Body of pancreas (tissue), 4 donors: Measurements from ENCODE around the gene ZNF525. TPM values are rescaled to one million over a fixed set of nuclear protein-coding genes. Genes with fewer than 3 reads are reported as not detected.

Experiments
- ATAC-seq: fragments of 150-250 bp; one replicate; pipeline ENCODE4 v1.9.1; 2016
- DNase-seq, 4 donors: peaks; one replicate each; pipeline ENCODE4 v3.0.0-alpha.2; 2019
- H3K27ac ChIP-seq, 4 donors: fragments of 200-600 bp; sonication (generic); 1 replicate in 3 of 4; 2 replicates in 1 of 4; pipeline versions ENCODE4 v1.5.1 to v1.6.1; 2016 to 2019; ENCODE audit warnings: mild to moderate bottlenecking in 1 of 4, mixed read lengths in 1 of 4, moderate library complexity in 1 of 4
- H3K27me3 ChIP-seq, 2 donors: fragments of 200-600 bp; sonication (generic); one replicate each; pipeline ENCODE4 v1.6.0; 2016; ENCODE audit warnings: mild to moderate bottlenecking in 1 of 2
- H3K36me3 ChIP-seq, 2 donors: fragments of 200-600 bp; sonication (generic); replicated peaks in 1 of 2; 2 replicates each; pipeline ENCODE4 v1.5.1; 2016; ENCODE audit warnings: low read depth in 2 of 2; ENCODE audit not compliant: insufficient read depth in 1 of 2
- H3K4me1 ChIP-seq: fragments of 200-600 bp; sonication (generic); one replicate; pipeline ENCODE4 v1.6.0; 2016
- H3K4me3 ChIP-seq, 2 donors: fragments of 200-600 bp; sonication (generic); 1 replicate in 1 of 2; 2 replicates in 1 of 2; pipeline ENCODE4 v1.5.1; 2016 to 2019
- H3K9me3 ChIP-seq, 3 donors: fragments of 200-600 bp; sonication (generic); 1 replicate in 2 of 3; 2 replicates in 1 of 3; pipeline ENCODE4 v1.5.1; 2016
- POLR2A ChIP-seq, 3 donors: fragments of 450-650 bp; IDR thresholded peaks; one replicate each; pipeline ENCODE4 v1.6.1; 2016; ENCODE audit warnings: antibody characterized with exemption in 3 of 3, mild to moderate bottlenecking in 2 of 3
- WGBS, 2 donors: methylation state at CpG; one replicate each; pipeline ENCODE4 v1.1.5; 2017; 5-methylcytosine and 5-hydroxymethylcytosine counted together
- intact Hi-C: fragments of 100-400 bp; cut with DNase I; formaldehyde crosslinking; loops from one replicate; pipeline ENCODE4 v1.15.1; 2023
- total RNA-seq, 2 donors: library from RNA; depleted of rRNA; stranded (reverse); fragments of >200 nt; gene quantifications; one replicate each; pipeline ENCODE4 v1.1.0, GENCODE V29; 2016
- TF ChIP-seq, protein P1 (sequence below), 7 experiments: fragments of 450-650 bp in 4 of 7; fragments of 200-600 bp in 3 of 7; sonication (generic) in 3 of 7; IDR thresholded peaks; one replicate each; pipeline ENCODE4 v1.5.1; 2016 to 2019; ENCODE audit warnings: antibody characterized with exemption in 7 of 7

Gene ZNF525
- total RNA-seq, 2 donors from 2014 or later, result 12.2 to 14.2 TPM

DNA sequence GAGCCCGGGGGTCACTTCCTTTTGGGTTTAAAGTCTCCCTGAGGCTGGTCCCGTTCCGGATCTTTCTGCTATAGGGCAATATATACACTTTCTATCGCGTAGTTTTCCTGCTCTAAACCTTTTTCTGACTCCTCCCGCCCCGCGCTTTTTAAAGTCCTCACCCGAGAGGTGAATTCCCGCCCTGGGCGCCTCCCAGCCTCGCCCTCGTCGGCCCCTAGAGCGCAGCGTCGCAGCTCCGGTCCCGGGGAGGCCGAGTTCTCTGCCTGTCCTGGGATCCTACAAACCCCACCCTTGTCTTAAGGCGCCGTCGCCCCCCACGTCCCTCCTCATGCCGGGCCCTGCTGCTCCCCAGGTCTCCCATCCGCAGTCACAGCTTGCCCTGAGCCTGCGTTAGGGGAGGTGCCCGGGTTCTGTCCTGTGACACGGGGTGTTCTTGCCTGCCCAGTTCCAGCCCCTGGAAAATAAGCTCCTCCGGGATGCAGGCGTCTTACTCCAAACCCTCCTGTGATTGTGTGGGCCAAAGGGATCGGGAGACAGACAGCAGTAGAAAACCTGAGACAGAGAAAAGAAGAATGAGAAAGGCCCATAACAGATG is 491 bp downstream of the ZNF525 start:
- Histone ChIP-seq H3K27me3 (no peaks in the 10 kb centered on the region), H3K4me1 (peaks cover 8% of the 10 kb centered on the region), H3K9me3 (no peaks in the 10 kb centered on the region), H3K36me3 (no peaks in the 10 kb centered on the region), H3K27ac (peak overlapping the region in 3 of 4 donors; percentile 51 to 85 (median 71)), H3K4me3 (peak overlapping the region; percentile 83 to 90)
- ATAC-seq (peak; percentile 41), DNase-seq (peak in 3 of 4 donors; percentile 13 to 39 (median 34))
- intact Hi-C loops, result no loop called here
- TF ChIP-seq POLR2A (IDR thresholded peaks at IDR 0.05), result no peak
- TF ChIP-seq, protein P1, sequence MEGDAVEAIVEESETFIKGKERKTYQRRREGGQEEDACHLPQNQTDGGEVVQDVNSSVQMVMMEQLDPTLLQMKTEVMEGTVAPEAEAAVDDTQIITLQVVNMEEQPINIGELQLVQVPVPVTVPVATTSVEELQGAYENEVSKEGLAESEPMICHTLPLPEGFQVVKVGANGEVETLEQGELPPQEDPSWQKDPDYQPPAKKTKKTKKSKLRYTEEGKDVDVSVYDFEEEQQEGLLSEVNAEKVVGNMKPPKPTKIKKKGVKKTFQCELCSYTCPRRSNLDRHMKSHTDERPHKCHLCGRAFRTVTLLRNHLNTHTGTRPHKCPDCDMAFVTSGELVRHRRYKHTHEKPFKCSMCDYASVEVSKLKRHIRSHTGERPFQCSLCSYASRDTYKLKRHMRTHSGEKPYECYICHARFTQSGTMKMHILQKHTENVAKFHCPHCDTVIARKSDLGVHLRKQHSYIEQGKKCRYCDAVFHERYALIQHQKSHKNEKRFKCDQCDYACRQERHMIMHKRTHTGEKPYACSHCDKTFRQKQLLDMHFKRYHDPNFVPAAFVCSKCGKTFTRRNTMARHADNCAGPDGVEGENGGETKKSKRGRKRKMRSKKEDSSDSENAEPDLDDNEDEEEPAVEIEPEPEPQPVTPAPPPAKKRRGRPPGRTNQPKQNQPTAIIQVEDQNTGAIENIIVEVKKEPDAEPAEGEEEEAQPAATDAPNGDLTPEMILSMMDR (IDR thresholded peaks at IDR 0.05), result peak in 1 of 7 experiments; percentile 7
- WGBS, 2 donors, result 1 to 2% methylated on average over 16 to 23 of the region's 32 CpGs

DNA sequence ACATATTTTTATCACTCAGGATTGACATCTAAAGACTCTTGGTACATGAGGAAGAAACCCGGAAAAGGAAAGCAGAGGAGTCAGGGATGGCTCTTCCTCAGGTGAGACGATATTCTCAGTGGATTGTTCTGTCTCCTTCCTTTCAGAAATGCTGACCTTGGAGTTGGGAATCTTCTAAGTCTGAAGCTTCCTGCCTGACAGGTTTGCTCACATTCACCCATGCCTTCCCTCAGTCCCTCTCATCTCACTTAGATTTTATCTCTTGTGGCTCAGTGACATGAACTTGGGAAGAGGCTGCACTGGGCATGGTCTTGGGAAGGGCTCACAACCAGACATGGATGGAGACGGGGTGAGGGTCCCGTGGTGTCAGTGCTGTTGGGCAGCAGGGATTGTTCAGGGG is 6.7 kb downstream of the ZNF525 start:
- TF ChIP-seq POLR2A (IDR thresholded peaks at IDR 0.05), result no peak
- TF ChIP-seq, protein P1 (IDR thresholded peaks at IDR 0.05), result no peak
- WGBS, 2 donors, result 87 to 91% methylated on average over 4 of the region's 4 CpGs
- ATAC-seq (no peak), DNase-seq (no peak)
- Histone ChIP-seq H3K9me3 (no peaks in the 10 kb centered on the region), H3K4me1 (peaks cover 1% of the 10 kb centered on the region), H3K36me3 (peaks cover 7 to 12% of the 10 kb centered on the region in 2 donors), H3K27me3 (no peaks in the 10 kb centered on the region), H3K4me3 (no peak overlapping the region), H3K27ac (no peak overlapping the region)
- intact Hi-C loops, result no loop called here

DNA sequence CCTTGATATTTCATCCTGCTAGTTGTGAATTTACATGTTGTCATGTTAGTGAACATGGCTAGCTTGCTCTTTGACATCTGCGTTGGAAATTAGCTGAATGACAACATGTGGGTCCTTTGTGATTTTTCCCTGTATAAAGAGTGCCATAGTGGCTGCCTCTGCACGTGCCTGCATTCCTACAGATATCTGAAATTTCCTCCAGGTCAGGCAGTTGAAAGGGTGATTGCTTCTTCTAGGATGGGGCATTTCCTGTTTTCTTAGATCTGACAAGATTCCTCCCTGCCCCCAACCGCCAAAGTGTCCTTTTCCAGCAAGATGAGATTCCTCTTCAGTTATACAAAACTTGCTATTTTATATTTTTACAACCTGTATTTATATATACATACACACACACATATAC is 8.8 kb downstream of the ZNF525 start:
- intact Hi-C loops, result no loop called here
- ATAC-seq, result no peak
- H3K36me3 ChIP-seq, result peaks cover 15% of the 10 kb centered on the region in 2 donors

DNA sequence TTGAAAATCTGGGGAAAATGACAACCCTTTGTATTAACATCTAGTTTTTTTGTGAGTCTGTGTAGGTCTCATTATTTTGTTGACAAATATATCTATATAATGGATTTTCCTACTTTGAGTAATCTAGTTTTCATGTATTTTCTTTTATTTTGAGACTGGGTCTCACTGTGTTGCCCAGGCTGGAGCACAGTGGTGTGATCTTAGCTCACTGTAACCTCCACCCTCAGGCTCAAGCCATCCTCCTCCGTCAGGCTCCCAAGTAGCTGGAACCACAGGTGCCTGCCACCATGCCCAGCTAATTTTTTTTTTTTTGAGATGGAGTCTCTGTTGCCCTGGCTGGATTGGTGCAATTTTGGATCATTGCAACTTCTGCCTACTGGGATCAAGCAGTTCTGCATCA is 9.2 kb downstream of the ZNF525 start:
- peaks cover 15 to 18% of the 10 kb centered on the region in 2 donors for H3K36me3 ChIP-seq
- intact Hi-C loops, result no loop called here
- DNase-seq (no peak), ATAC-seq (no peak)
- H3K27me3 ChIP-seq, result no peaks in the 10 kb centered on the region
- no peak for TF ChIP-seq POLR2A (IDR thresholded peaks at IDR 0.05)
- TF ChIP-seq, protein P1 (IDR thresholded peaks at IDR 0.05), result no peak
- no peak overlapping the region for H3K27ac ChIP-seq
- H3K9me3 ChIP-seq, result peaks cover 0 to 14% (median 0%) of the 10 kb centered on the region in 3 donors
- H3K4me3 ChIP-seq, result no peak overlapping the region
- 82 to 100% methylated on average over 1 of the region's 1 CpG for WGBS, 2 donors
- H3K4me1 ChIP-seq, result no peaks in the 10 kb centered on the region

More for the DNA sequence above, 8.8 kb downstream of the ZNF525 start:
- no peak overlapping the region for H3K4me3 ChIP-seq
- WGBS, 2 donors, result 62 to 88% methylated on average over 3 of the region's 3 CpGs
- TF ChIP-seq POLR2A (IDR thresholded peaks at IDR 0.05), result no peak
- TF ChIP-seq, protein P1 (IDR thresholded peaks at IDR 0.05), result no peak
- H3K27ac ChIP-seq, result no peak overlapping the region
- H3K9me3 ChIP-seq, result peaks cover 0 to 14% (median 0%) of the 10 kb centered on the region in 3 donors
- no peaks in the 10 kb centered on the region for H3K4me1 ChIP-seq
- no peaks in the 10 kb centered on the region for H3K27me3 ChIP-seq
- no peak for DNase-seq

DNA sequence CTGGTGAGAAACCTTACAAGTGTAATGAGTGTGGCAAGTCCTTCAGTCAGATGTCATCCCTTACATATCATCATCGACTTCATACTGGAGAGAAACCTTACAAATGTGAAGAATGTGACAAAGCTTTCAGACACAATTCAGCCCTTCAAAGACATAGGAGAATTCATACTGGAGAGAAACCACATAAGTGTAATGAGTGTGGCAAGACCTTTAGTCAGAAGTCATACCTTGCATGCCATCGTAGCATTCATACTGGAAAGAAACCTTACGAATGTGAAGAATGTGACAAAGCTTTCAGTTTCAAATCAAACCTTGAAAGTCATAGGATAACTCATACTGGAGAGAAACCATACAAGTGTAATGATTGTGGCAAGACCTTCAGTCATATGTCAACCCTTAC is 15.9 kb downstream of the ZNF525 start:
- ATAC-seq, result no peak
- intact Hi-C loops, result no loop called here
- H3K4me3 ChIP-seq, result no peak overlapping the region
- H3K27me3 ChIP-seq, result no peaks in the 10 kb centered on the region
- peaks cover 19 to 20% of the 10 kb centered on the region in 2 donors for H3K36me3 ChIP-seq
- no peak overlapping the region for H3K27ac ChIP-seq
- 93 to 96% methylated on average over 3 of the region's 3 CpGs for WGBS, 2 donors
- H3K4me1 ChIP-seq, result no peaks in the 10 kb centered on the region
- H3K9me3 ChIP-seq, result peaks cover 0 to 68% (median 0%) of the 10 kb centered on the region in 3 donors
- TF ChIP-seq POLR2A (IDR thresholded peaks at IDR 0.05), result no peak
- TF ChIP-seq, protein P1 (IDR thresholded peaks at IDR 0.05), result no peak
- no peak for DNase-seq
